Effector CD4-positive, alpha-beta T cell (primary cell): ENCODE measurements around the gene KRT27.
A peak's percentile ranks its signal among the peaks of the same experiment; 100 is the strongest.

ENCODE experiments used
- DNase-seq: peaks from one replicate; pipeline ENCODE4 v3.0.0-alpha.2; 2020

KRT27 gene

DNA sequence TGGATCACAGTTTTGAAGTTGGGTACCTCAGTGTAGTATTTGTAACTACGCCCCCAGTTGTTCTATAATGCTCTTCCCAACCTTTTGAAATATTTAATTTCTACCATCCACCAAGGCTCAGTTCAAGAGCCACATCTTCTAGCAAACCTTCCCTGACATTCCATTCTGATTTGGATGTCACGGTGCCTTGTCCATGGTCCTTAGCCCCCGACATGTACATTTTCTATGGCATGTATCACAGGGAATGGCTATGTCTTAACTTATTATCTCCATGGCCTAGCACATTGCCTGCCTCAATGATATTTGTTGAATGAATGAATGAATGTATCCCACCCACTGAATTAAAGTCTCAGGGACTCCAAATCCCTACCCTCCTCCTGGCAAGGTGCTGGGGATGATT lies 23.8 kb upstream of the KRT27 start:
- no peak for DNase-seq

DNA sequence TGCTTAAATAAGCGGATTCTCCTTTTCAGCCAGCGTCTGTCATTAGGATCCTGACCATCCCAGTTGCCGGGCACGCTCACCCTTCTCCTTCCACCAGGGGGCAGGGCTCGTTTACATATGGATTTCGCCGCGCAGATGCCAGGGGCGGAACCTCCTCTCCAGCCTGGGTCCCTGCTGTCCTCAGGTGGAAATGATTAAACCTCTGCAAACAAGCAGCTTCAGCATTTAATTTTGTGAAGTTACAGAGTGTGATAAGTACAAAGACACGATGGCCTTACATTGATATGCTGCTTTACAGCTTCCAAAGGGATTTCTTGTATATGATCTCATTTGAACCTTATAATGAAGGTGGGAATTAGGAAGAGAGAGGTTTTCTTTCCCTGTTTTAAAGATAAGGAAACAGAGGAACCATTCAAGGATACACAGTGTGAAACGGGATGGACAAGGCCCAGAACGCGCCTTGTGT lies 21.3 kb upstream of the KRT27 start:
- peak; percentile 63 for DNase-seq

DNA sequence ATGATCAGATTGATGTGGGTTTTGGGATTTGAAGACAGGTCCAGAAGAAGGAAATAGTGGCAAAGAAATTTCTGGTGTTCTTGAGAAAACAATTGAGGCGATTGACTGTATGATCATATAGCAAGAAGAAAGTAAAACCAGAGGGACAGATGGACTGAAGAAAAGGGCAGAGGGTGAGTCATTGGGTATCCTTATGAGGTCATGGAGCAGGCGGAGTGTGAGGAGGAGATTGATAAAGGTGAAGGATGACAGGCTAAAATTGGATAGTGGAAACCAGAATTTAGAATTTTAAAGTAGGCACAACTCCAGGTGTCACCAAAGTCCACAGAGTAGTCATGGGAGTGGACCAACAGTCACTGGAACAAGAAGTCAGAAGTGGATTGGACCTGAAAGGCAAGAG lies 18.8 kb upstream of the KRT27 start:
- DNase-seq, result no peak

DNA sequence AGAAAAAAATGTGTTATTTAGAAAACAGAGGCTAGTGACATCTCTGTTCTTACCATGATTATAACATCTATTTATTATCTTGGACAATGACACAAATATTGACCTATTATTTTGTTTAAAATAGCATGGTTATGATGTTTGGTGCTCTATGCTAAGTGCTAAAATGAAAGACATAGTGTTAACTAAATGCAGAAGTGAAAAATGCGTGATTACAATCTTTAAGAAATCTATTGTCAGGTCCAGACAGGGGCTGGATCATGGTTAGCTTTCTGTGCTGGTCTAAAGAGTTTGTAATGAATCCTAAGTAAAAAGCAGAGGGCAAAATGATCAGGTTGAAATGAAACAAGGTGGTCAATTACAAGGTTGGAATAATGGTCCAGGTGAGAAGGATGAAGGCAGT lies 18.0 kb upstream of the KRT27 start:
- no peak for DNase-seq

DNA sequence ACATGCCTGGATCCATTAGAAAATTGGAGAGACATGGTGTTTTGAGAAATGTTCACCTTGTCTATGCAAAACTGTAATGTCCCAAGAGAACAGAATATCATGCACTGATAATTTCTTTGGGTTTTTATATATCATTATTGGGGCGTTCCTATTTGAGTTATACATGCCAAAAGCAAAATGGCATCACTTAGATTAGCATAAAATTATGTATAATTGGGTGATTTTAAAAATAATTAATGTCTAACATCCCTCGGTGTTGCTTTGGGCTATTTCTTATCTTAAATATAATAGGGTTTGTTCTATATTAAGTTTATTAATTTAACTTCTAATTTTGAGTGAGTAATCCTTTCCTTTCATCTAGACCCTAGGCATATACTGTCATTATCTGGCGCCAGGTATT lies 17.5 kb upstream of the KRT27 start, which contains the start of gene KRT28:
TSS of gene KRT28 (minus strand) at position 101 of the 400 bp plus-strand sequence. CDS start at position 35, 66 bp downstream.
- DNase-seq, result no peak

DNA sequence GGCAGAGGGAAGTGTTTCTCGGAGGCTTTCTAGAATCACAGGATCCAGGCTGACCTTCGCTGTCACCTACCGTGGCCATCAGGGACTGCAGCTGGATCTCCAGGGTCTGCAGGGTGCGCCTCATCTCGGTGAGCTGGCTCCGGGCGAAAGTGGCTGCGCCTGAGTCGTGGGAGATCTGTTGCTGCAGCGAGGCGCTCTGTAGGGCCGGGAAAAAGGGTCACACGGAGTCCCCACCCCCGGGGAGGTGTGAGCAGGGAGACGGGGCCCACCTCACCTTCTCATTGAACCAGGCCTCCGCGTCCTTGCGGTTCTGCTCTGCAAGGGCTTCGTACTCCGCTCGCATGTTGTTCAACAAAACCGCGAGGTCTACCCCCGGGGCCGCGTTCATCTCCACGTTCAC lies 14.5 kb upstream of the KRT27 start:
- DNase-seq, result no peak

DNA sequence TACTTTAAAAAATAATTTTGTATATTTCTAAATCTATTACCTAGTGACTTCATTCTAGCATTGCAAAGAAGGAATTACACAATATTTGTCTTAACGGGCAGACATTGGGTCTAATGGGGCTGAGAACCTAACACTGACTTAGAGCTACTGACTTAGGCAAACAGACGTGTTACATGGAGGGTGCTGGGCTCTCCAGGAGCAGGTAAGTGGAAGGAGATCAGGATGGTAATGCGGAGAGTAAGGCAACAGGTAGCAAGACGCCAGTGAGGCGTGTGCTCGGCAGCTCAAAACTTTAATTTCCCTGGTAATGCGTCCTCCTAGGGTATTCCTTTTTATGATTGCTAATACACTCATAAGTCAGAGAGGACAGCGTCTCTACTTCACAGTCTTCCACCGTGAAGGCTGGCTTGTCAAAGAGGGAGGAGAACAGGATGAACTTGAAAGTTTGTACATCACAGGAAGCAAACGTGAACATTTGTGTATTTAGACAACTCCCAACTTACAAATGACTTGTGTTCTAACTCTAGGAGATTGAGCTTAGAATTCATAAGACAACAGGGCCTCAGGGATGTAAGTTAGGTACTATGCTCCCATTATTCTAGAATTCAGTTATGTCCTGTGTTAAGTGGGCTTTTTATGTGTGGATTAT lies 12.8 kb upstream of the KRT27 start:
- no peak for DNase-seq

DNA sequence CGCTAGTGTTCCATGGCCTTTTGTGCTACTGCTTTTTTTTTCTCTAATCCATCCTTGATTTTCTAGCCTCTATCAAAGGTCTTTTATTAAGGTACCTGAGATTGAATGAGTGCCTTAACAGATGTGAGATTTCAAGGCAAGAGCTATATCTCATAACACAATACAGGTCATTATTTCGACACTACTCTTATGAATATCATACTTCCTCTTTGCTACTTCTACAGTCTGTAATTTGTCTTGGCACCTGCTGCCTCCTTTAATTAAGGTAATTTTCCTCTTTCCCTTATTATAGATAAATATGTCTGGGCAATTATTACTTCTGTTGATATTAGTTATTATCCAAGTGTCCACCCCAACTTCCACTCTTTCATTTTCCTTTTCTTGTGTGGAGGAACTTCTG lies 12.1 kb upstream of the KRT27 start:
- DNase-seq, result no peak

DNA sequence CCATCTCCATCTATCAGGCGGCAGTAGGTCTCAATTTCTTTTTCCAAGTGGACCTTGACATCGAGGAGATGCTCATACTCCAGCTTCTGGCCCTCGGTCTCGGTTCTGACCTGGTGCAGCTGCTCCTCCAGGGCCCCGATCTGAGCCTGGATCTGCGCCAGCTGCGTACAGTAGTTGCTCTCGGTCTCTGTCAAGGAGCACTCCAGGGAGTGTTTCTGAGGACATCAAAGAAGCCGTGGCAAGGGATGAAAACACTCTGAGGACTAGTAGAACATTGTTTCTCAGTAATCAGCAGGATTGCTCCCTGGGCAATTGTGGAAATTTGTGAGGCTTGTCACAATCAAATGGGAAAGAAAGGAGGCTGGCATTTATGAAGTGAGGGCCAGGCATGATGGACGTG lies 11.5 kb upstream of the KRT27 start:
- DNase-seq, result no peak

DNA sequence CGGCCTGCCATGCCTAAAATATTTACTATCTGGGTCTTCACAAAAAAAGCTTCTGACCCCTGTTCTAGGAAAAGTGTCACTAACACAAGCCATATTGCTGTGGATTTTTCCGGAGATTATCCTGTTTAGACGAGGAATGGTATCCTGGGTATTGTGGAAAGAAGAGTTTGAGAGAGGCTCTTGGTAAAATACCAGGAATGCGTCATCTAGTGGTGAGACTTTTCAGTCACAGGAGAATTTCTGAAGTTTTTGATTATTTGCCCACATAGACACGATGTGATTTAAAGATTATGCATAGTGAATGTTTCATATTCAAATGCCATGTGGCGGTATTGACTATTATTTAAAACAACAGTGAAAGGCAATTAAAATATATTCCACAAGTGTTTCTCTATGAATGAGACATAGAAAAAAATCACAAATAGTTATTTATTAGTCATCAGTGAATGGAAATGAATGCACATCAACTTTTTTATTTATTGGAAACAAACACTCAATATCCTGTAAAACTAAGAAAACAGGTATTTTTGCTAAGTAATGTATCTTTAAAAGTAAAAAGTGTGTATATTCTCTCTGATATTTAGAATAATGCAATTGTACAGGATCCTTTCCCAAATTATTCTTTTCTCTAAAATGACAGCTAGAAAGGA lies 9.6 kb upstream of the KRT27 start:
- DNase-seq, result no peak

DNA sequence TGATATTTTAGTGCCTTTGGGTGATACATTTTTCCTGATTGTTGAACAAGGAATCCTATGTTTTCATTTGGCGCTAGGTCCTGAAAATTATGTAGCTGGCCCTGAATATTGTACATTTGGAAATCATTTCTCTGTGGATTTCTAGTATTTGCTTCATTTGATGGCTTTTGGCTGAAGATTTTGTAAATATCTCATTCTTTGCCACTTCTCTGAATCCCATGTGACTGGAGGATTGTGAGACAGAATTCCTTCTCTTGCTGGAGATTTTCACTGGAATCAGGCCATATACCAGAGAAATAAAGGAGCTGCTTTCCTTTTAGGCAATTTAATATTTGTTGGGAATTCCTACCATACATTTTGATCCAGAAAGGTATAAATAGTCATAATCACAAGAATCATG lies 8.8 kb upstream of the KRT27 start:
- no peak for DNase-seq

DNA sequence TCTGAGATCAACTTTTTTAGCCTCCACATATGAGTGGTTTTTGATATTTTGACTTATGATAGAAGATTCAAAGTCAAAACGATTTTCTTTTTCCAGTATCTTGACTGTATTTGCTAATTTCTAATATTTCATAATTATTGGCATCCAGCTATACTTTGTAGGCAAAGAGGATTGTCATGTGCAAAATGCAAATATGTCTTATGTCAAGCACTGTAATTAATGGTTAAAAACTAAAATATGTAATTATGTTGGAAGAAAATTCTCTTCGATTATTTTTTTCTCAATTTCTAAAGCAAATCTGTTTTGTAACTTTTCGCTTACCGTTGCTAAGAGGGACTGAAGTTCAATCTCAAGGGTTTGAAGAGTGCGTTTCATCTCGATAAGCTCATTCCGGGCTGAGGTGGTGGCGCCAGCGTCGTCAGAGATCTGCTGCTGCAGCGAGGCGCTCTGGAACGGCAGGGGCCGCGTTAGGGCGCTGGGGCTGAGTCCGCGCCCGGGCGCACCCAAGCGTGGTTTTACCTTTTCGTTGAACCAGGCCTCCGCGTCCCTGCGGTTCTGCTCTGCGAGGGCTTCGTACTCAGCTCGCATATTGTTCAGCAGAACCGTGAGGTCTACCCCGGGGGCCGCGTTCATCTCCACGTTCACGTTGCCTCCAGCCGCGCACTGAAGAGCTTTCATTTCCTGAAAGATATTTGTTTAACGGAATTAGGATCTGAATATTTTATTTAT lies 3.0 kb downstream of the KRT27 start:
- DNase-seq, result peak; percentile 3

DNA sequence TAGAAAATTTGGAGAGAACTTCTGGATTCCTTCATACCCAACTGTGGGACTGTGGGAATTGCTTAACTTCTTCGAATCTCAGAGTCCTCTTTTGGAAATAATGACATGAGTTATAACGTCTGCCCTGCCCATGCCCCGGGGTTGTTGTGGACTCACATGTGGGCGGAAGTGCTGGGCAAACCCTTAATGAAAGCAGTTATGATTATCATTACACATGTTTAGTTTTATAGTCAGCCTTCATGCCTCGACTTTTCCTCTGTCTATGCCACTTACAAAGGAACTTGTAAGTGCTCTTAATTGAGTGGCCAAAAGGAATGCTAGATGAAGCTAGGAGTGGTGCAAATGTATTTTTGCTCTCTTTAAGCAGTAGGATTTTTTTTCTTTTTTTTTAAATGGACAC lies 3.9 kb downstream of the KRT27 start:
- no peak for DNase-seq

DNA sequence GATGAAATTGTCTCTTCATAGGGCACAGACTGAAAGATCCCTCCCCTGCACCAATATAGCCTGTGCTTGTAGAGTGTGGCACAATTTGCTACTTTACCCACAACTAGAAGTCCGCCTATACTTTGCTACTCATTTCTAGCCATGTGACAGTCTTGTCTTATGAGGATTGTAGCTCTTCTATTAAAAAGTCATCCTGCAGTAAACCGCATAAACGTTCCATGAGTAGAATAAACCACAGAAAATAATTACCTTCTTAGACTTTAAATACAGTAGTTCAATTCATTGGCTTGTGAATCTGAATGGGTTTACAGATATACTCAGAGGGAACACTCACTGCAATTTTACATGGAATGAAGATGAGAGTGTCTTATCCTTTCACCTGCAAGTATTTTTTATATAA lies 4.4 kb downstream of the KRT27 start:
- DNase-seq, result no peak

DNA sequence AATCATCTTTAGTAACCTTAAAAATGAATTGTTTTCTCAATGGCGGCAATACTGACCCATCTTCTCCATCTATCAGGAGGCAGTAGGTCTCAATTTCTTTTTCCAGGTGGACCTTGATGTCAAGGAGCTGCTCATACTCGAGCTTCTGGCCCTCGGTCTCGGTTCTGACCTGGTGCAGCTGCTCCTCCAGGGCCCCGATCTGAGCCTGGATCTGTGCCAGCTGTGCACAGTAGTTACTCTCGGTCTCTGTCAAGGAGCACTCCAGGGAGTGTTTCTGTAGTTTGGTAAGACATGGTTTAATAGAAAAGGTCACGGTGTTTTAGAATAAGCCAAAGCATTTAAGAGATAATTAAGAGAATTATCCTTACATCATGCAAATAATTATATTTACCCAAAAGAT lies 4.9 kb downstream of the KRT27 start:
- no peak for DNase-seq

DNA sequence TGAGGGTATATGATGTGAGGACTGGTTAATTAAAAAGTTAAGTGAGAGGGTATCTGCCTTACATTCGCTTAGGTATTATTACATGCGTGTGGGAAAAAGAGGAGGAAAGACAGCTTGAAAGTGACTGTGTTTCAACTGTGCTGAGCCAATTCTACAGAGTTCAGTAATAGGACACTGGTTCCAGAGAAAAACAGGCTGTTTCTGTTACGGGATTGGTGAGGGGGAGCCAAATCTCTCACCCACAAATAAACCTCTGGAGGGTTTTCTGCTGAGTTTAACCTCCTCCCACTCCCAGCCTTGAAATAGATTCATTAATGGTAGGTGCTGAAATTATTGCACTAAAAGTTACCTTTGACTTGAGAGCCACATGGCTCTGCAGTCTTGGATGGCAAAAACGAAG lies 6.4 kb downstream of the KRT27 start:
- DNase-seq, result no peak

DNA sequence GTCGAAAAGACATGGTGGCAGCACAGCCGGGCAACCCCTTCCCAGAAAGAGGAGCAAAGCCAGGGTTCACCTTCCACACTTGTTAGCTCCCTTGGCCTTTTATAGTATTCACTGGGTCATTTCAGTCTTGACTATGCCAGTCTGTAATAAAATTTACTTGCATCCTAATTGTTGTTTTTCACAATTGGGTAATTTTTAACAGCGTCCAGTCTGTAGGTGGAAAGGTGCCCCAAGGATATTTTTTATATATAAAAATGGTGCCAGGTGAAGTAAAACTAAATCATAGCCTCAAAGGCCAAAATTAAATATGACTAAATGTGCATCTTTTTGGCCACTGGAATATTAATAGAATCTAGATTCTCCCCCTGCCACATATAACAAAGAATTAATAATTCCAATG lies 10.2 kb downstream of the KRT27 start, which contains the start of gene KRT26:
TSS of gene KRT26 (minus strand) at position 101 of the 400 bp plus-strand sequence. CDS start at position 13, 88 bp downstream.
- no peak for DNase-seq

DNA sequence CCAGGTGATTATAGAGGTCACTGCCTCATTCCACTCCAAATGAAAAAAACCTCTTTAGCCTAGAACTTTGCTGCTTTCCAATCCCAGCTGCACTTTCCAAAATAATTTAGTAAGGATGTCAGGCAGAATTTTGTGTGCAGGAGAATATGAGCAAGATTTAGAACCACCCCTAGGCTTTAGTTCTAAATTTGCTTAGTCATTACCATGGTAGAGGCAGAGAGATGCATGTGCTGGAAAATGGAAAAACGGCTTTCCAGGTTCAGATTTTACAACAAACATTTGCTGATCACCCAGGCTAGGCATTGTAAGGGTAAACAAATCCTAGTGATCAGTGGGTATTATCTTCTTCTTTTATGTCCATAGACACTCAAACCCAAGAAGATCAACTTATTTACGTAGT lies 16.7 kb downstream of the KRT27 start:
- no peak for DNase-seq

DNA sequence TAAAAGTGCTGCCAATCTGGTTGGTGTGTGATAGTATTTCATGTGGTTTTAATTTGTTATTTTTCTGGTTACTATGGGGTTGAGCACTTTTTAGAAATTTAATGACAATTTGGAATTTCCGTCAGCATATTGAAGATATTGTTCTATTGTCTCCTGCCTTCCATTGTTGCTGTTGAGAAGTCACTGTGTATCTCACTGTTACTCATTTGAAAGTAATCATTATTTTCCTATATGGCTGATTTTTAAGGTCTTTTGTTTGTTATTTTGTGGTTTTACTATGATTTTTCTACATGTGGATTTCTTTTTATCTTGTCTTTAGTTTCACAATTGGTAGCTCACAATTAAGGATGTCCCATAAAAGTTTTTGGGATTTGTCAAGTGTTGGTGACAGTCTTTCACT lies 18.6 kb downstream of the KRT27 start:
- DNase-seq, result no peak

DNA sequence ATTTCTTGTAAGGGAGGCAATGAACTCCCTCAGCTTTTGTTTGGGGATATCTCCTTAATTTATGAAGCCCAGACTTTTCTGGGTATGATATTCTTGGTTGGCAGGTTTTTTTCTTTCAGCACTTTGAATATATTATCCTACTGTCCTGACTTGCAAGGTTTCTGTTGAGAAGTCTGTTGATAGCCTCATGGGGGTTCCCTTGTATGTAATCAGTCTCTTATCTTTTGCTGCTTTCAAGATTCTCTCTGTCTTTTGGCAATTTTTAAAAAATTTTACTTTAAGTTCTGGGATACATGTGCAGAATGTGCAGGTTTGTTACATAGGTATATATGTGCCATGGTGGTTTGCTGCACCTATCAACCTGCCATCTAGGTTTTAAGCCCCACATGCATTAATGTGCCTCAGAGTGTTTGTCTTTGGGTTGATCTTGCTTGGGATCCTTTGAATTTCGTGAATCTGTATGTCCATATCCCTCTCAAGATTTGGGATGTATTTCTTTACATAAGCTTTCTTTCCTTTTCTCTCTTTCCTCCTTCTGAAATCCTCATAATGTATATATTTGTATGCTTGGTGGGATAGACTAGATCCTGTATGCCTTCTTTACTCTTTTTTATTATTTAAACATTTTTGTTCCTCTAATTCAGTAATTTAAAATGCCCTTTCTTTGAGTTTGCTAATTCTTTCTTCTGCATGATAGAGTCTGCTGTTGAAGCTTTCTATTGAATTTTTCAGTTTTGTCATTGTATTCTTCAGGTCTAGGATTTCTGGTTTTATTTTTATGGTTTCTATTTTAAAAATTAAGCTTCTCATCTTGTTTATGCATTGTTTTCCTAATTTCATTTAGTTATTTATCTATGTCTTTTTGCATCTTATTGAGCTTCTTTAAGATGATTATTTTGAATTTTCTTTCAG lies 22.0 kb downstream of the KRT27 start:
- no peak for DNase-seq

DNA sequence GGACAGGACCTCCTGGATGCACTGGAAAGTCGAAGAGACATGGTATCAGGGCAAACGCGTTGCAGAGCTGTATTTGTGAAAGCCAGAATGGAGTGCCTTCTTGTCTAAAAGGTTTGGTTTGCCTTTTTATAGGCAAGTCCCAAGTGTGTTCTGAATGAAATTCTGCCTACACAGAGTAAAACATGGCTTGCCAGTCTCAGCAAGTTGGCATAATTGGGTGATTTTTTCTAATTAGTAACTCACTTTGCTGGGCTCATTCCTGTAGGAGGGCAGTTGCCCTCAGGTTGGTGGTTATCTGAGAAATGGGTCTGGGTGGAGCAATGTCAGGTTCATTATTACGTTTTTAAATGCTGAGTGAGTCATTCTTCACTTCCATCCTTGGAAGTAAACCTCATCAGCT lies 27.1 kb downstream of the KRT27 start, which contains the start of gene KRT25:
TSS of gene KRT25 (minus strand) at position 101 of the 400 bp plus-strand sequence. CDS start at position 41, 60 bp downstream.
- DNase-seq, result no peak

DNA sequence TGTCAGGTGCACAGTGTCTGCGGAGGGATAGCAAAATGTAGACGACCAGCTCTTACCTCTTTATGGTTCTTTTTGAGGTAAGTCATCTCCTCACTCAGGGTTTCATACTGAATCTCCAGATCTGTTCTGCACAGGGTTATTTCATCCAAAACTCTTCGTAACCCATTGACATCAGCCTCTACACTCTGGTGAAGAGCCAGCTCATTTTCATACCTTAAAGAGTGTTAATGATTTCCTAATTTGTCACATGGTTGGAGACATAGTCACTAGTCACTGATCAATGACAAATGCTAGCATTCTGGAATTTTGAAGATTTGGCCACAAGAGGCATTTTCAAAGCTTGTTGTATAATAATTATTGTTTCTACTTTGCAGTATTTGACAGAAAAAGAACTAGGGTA lies 28.5 kb downstream of the KRT27 start:
- no peak for DNase-seq

DNA sequence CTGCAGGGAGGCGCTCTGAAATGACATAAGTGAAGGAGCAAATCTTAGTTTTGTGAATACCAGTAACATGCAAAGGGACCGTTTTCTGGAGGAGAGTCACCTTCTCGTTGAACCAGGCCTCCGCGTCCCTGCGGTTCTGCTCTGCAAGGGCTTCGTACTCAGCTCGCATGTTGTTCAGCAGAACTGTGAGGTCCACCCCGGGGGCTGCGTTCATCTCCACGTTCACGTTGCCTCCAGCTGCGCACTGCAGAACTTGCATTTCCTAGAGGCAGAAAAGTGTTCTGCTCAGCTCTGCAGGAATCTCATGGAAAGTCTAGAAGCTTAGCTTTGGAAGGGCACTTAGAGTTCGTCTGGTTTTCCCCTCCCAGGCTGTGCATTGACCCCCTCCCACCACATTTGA lies 31.3 kb downstream of the KRT27 start:
- DNase-seq, result no peak
